ENCODE measurements around the gene GRIN3B.
"Not testable (repeated sequence)": the region's sequence is repeated elsewhere in the genome, so short reads cannot be mapped to it uniquely, and the experiment has no call there.

GRIN3B gene

DNA sequence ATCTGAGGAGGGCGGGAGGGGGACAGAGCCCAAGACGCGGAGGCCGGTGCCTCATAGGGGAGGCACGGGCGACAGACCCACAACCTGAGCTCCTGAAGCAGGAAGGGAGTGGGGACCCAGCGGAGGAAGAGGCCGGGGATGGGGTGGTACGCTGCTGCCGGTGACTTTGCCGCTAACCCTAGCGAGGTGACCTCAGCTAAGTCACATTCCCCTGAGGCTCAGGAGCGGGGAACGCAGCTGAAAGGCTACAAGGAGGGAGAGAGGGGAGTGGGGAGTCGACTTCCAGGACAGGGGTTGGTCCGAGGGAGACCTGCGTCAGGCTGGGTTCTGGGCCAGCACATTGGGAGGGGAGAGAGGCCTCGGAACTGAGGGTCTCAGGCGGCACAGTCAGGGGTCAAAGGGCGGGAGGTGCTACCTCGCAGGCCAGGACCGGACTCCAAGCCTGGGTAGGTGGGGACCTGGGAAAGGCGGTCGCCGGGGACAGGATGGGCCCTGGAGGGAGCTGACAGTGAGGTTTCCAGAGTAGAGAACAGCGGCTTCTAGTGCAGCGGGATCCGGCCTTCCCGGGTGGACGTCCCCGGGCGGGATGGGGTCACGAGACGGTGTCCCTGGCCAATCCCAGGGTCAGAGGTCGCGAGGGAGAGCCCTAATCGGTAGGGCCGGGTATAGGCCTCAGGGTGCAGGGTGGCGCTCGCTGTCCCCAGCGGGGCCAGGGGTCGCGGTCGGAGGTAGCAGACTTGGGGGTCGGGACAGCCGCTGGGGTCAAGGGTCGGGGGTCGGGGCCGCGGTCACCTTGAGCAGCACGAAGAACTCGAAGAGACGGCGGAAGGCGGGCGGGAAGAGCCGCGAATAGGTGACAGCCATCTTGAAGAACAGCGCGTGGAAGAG is 20.0 kb downstream of the GRIN3B start:
- peak; percentile 29 for DNase-seq (ENCODE audit: low spot score)

DNA sequence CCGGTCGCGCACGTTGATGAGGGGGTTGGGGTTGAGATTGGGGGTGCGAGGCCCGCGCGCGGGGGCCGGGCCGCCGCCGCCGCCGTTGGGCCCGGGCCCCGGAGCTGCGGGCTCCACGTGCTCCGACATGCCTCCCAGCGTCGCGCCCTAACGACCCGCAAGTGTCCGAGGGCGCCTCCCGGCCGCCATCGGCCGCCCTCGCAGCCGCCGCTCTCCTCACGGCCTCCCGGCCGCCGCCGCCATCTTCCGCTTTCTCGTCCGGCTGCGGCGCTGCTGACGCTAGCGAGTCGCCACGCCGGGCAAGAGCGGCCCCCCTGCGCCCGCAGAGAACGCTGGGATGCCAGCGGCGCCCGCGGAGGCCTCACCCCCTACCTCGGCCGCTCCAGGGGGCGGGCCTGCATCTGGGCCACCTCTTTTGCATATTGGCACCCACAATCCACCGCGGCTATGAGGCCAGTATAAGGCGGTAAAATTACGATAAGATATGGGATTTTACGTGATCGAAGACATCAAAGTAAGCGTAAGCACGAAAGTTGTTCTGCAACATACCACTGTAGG is 20.7 kb downstream of the GRIN3B start, which contains the start of gene TMEM259:
TMEM259 (minus strand) TSS at position 256 of the 558 bp plus-strand sequence; CDS start at position 129, 127 bp downstream.
- peak; percentile 98 for DNase-seq (ENCODE audit: low spot score)

DNA sequence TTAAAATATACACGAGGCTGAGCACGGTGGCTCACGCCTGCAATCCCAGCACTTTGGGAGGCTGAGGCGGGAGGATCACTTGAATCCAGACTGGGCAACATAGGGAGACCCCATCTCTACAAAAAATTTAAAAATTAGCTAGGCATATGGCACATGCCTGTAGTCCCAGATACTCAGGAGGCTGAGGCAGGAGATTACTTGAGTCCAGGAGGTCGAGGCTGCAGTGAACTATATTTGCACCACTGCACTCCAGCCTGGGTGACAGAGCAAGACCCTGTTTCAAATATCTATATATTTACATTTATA is 23.6 kb downstream of the GRIN3B start:
- not testable (repeated sequence) for DNase-seq (ENCODE audit: low spot score)

DNA sequence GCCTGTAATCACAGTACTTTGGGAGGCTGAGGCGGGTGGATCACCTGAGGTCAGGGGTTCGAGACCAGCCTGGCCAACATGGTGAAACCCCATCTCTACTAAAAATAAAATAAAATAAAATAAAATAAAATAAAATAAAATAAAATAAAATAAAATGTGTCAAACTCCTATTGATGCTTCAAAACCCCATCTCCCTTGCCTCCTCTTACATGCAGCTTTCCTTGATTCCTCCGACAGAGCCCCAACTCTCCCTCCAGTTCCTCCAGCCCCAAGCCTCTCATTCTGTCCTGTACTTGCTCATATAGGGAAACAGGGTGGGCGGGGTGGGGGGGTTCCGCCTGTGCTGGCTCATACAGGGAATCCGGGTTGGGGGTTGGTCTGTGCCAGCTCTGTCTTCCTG is 24.9 kb downstream of the GRIN3B start:
- DNase-seq (ENCODE audit: low spot score): not testable (repeated sequence)

DNA sequence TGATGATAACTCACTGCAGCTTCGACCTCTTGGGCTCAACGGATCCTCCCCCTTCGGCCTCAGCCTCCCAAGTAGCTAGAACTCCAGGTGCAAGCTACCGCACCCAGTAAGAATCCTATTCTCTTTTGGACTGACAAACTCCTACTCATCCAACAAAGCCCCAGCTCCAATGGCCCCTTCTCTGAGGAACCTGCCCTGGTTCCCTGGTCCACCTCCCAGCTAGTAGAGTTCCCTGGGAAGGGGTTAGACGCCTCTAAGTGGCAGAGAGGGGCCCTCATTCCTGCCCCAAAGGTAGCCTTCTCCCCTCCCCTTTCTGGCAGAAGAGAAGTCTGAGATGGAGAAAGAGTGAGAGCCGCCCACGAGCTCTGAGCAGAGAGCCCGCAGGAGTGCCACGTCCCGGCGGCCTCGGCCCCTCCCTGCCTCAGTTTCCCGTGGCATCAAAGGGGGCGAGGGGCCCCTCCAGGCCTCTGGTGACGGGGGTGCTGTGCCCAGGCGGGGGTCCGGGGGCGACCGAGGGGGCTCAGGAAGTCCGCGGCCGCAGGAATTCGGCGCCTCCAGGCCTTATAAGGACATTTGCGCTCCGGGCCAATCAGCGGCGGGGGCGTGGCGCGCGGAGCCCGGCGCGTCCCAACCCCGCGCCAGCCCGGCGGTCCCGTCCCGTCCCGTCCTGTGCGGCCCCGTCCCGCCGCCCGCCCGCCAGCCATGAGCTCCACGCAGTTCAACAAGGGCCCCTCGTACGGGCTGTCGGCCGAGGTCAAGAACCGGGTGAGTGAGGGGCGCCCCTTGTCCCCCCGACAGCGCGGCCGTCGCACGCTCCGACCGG is 26.0 kb downstream of the GRIN3B start, which contains the start of gene CNN2:
CNN2 (plus strand) TSS at position 649 of the 823 bp plus-strand sequence; CDS start at position 703, 54 bp downstream.
- DNase-seq (ENCODE audit: low spot score): peak; percentile 37

DNA sequence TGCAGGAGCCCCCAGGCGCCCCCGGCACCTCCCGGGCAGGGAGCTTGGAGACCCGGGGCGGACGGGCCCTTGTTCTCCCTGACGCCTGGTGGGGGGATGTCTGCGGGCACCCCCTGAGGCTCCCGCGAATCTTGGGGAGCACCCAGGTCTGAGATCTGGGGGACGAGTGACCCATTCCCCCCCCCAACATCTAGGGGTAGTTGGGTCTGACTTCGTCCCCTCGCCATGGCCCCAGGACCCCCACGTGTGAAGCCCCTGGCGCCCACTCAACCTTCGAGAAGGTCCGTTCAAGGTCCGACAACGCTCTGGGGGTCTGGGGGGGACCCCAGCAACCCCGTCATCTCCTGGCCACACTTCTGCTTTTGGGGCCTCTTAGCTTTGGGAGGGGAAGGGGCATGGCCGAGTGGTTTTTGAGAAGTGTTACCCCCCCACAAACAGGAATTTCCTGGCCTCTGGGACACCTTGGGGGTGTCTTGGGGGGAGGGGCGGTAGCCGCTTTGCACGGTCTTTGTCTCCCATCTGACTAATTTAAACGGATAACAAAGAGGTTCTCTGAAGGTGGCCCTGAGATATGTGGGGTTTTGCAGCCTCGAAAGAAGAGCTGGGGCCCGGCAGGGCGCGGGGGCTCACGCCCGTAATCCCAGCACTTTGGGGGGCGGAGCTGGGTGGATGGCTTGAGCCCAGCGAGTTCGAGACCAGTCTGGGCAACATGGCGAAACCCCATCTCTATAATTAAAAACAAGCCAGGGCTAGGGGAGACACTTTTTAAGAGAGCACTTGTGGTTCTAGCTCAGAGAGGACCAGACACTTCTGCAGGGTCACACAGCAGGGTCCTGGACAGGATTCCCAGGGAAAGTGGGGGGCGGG is 26.8 kb downstream of the GRIN3B start:
- DNase-seq (ENCODE audit: low spot score): no peak

DNA sequence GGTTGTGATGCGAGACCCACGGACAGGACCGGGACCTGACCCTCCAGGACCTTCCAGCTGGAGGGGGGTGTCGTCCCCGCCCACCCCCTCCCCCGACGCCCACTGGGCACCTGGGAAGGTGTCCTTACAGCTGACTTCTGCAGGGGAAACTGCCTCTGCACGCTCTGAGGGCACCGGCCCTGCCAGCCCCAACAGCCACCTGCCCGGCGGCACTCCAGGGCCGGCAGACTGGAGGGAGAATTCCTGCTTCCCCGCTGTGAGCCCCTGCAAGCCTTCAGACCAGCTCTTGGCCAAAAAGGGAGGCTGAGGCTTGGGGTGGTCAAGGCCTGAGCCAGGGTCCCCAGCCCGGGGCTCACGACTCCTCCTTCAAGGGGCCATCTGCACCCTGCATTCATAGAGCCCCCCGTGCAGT is 27.4 kb downstream of the GRIN3B start:
- DNase-seq (ENCODE audit: low spot score): no peak

DNA sequence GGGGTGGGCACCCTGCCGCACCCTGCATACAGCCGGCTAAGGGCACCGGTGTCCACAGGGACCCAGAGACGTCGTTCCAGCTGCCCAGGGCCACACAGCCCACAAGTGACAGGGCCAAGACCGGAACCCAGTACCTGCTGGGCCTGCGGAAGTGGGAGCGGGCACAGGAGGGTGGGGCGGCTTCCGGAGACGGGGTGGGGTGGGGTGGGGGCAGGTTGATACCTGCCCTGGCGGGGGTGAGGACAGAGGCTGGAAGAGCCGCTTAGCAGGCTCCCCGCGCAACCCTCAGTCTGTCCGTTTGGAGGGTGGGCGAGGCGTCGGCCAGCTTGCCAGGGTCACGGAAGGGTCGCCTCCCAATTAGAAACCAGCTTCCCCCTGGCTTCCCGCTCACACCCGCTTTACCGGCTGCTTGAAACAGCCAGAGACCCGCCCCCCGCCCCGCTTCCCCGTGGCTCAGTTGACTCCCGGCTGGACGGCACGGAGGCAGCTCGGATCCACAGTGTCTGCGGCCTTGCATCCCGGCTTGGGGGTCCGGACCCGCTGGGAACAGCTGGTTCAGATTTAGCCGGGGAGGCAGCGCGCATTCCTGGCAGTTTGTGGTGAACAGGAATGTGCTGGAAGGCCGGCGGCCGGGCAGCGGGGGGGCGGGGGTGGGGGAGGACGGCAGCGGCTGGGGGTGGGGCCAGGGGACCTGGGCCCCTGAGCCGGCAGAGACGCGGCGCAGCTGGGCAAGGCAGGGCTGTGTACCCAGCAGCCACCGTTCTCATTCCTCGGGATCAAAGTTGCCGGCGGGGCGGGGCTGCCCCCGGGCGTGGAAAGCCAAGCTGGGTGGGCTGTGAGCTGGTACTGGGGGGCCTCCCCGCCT is 28.1 kb downstream of the GRIN3B start:
- no peak for DNase-seq (ENCODE audit: low spot score)

DNA sequence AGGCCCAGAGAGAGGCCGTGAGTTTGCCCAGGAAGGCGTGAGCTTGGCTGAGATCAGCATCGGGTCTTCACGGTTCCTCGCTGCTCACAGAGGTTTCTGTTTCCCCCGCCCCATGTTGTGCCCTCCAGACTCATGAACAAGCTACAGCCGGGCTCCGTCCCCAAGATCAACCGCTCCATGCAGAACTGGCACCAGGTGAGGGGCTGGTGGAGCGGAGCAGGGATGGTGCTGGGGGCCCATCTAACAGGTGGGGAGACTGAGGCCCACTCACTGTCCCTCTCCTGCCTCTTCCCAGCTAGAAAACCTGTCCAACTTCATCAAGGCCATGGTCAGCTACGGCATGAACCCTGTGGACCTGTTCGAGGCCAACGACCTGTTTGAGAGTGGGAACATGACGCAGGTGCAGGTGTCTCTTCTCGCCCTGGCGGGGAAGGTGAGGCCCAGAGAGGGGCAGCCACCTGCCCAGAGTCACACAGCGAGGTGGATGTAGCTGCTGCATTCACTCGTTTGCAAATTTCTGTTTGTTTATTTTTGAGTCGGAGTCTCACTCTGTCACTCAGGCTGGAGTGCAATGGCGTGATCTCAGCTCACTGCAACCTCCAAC is 32.1 kb downstream of the GRIN3B start:
- no peak for DNase-seq (ENCODE audit: low spot score)

DNA sequence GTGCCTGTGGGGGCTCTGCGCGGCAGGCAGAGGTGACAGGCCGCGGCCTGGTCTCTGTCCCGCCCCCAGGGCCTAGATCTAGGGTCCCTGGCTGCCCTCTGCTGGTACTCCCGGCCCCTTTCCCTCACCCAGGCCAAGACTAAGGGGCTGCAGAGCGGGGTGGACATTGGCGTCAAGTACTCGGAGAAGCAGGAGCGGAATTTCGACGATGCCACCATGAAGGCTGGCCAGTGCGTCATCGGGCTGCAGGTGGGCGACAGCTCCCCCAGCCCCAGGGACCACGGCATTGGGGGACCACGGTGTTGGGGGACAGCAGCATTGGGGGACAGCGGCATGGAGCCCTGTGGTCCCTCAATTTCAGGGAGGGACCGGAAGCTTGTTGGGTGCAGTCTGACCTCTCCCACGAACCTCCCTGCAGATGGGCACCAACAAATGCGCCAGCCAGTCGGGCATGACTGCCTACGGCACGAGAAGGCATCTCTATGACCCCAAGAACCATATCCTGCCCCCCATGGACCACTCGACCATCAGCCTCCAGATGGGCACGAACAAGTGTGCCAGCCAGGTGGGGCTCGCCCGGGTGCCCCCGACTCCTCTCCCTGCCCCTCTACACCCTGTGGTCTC is 35.9 kb downstream of the GRIN3B start:
- no peak for DNase-seq (ENCODE audit: low spot score)

DNA sequence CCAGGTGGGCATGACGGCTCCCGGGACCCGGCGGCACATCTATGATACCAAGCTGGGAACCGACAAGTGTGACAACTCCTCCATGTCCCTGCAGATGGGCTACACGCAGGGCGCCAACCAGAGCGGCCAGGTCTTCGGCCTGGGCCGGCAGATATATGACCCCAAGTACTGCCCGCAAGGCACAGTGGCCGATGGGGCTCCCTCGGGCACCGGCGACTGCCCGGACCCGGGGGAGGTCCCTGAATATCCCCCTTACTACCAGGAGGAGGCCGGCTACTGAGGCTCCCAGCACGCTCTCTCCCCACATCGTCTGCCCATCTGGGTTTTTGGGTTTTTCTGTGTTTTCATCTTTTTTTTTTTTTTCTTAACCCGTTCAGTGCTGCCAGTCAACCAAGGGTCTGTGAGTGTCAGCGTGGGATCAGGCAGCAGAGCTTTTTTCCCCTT is 37.4 kb downstream of the GRIN3B start:
- no peak for DNase-seq (ENCODE audit: low spot score)

DNA sequence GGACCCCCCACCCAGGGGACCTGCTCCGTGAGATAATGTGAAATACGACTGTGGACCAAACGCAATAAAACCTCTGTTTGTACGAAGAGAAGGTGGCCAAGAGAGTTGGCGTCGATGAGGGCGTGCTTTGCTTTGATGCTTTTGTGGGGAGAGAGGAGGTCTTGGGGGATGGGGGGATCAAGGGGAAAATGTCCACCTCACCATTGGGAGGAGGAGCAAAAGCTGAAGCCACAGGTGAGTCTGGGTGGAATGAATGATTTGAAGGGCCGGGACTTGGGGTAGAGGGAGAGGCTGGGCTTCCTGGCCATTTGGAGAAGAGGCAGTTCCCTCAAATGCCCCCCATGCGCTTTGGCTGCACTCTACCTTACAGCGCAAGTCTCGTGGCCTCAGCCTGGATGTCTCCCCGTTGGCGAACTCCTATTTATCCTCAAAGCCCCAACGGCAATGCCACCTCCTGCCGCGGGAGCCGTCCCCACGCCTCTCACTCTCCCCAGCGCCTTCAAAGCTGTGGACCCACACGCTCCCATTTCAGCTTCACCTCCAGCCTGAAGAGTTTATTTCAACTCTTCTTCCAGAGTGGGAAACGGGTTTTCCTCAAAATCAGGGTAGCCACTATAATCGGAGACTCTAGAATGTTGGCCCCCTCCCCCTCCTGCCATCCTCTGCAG is 38.9 kb downstream of the GRIN3B start:
- no peak for DNase-seq (ENCODE audit: low spot score)

DNA sequence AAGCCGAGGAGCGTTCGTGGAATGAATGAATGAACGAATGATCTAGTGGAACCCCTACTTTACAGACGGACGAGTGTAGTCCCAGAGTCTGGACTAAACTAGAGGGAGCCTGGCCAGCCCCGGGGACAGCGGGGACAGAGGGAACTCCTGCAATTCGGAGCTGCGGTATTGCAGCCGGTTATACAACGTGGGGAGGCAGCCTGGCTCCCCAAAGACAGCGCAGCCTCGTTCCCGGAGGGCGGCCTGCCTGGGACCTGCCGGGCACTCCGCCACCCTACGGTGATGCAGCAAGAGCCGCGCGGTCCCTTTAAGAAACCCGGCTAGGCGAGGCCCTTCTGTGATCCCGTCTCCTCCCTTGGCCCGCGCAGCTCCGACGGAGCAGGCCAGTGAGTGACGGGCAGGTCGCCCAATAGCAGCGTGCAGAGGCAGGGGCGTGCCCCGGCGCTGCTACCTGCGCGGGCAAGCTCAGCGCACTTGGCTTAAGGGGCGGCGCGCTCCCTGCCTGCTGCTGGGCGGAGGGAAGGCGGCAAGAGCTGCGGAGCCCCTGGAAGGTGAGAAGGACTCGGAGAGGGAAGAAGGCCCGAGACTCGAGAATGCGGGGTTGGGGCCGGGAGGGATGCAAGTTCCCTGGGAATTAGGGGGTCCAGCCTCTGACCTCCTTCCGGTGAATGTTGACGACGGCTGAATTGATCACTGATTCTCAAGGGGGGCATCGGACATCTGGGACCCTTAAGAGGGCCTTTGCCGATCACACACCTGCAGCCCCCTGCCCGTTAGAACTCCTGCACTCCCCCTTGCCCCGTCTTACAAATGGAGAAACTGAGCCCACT is 39.6 kb downstream of the GRIN3B start, which contains the start of gene ABCA7:
ABCA7 (plus strand) TSS at position 462 of the 830 bp plus-strand sequence. CDS start 1,255 bp downstream, outside the sequence.
- peak; percentile 99 for DNase-seq (ENCODE audit: low spot score)

DNA sequence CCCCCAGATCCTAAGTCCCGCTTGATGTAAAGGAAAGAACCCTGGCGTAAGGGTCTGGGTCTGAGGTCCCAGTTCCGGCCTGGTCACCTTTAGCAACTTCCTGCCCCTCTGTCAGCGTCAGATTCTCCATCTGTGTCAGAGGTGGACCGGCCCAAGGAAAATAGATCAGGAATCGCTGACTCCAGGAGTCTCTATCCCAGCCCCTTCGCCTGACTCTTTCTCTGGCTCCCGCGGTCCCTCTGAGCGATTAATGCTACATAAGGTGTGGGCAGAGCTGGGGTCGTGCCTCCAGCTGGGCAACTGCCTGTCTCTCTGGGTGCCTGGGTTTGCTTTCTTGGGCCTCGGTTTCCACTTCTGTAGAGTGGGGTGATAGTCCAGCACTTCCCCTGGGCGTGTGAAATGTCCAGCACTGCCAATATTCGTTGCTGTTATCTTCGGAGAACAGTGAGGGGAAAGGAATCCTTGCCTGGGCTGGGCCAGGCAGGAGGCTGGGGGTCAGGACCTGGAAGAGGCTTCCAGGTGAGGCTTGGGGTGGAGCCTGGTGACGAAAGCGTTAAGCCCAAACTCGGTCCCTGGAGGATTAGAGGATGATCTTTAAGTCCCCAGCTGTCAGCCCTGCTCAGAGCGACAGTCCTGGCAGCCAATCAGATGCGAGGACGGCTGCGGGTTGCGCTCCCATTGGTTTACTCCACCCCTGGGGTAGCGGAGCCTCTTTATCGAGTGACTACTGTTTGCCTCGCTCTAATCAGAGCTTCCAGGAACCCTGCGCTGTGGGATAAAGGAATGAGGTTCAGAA is 40.5 kb downstream of the GRIN3B start:
- DNase-seq (ENCODE audit: low spot score): peak; percentile 97

DNA sequence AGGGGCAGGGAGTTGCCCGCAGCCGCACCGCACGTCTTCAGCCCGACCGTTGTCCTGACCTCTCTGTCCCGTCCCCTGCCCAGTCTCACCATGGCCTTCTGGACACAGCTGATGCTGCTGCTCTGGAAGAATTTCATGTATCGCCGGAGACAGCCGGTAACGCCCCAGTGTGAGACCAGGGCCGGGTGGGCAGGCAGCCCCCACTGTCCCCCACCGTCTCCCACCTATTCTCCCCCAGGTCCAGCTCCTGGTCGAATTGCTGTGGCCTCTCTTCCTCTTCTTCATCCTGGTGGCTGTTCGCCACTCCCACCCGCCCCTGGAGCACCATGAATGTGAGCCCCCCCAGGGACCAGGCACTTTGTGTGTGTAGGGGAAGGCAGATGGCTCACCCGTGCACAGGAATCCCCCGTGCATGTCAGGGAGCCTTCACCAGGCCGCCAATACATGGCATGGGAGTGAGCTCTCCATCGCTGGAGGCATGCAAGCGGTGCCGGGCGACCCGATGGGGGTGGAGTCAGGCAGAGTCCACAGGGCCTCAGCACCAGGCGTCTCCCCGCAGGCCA is 41.1 kb downstream of the GRIN3B start:
- DNase-seq (ENCODE audit: low spot score): no peak

DNA sequence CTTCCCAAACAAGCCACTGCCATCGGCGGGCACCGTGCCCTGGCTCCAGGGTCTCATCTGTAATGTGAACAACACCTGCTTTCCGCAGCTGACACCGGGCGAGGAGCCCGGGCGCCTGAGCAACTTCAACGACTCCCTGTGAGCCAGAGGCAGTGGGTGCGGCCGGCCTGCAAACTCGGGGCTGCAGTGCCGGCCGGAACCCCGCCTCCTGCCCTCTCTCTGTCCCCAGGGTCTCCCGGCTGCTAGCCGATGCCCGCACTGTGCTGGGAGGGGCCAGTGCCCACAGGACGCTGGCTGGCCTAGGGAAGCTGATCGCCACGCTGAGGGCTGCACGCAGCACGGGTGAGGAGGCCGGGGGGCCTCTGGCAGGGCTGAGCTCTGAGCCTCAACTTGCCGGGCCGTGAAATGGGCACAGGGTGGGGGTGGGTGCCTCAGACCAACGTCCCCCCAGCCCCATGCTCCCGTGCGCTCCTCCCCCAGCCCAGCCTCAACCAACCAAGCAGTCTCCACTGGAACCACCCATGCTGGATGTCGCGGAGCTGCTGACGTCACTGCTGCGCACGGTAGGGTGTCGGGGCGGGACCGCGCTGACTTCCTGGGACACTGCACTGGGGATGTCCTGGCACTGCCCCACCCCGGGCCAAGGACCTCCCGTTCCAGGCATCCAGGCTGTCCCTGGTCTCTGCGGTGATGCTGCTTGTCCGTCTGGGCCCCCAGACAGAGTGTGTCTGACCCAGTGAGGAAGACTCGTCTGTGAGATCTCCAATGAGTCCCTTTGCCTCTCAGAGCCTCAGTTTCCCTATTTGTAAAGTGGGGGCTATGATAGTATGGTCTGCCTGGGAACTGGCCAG is 41.8 kb downstream of the GRIN3B start:
- no peak for DNase-seq (ENCODE audit: low spot score)

Data from hematopoietic multipotent progenitor cell treated with erythropoietin and hydrocortisone succinate and interleukin-3 and kit ligand, for 17 days (in vitro differentiated cells).